DMS153 (cell line): ENCODE measurements around the gene SRPK2.

Experiments
- DNase-seq: peaks from one replicate; lab custom pipeline; 2025; lab: John Stamatoyannopoulos, UW

SRPK2 gene

GRCh38 chr7:105133986-105134655 lies 254.6 kb downstream of the SRPK2 start:
- no peak for DNase-seq

GRCh38 chr7:105133358-105133757 lies 255.4 kb downstream of the SRPK2 start:
- no peak for DNase-seq

- DNase-seq = no peak
Observed at GRCh38 chr7:105132835-105133234, 255.9 kb downstream of the SRPK2 start.

- DNase-seq = no peak
Observed at GRCh38 chr7:105132335-105132734, 256.4 kb downstream of the SRPK2 start.

GRCh38 chr7:105131890-105132289 lies 256.8 kb downstream of the SRPK2 start:
- no peak for DNase-seq

GRCh38 chr7:105131033-105131656 lies 257.6 kb downstream of the SRPK2 start:
- no peak for DNase-seq

- DNase-seq = no peak
Observed at GRCh38 chr7:105130580-105130979, 258.1 kb downstream of the SRPK2 start.

GRCh38 chr7:105130048-105130447 lies 258.7 kb downstream of the SRPK2 start:
- DNase-seq = no peak

GRCh38 chr7:105127179-105127578 lies 261.5 kb downstream of the SRPK2 start:
- DNase-seq = no peak

GRCh38 chr7:105126436-105126975 lies 262.2 kb downstream of the SRPK2 start:
- no peak for DNase-seq

GRCh38 chr7:105125745-105126144 lies 263.0 kb downstream of the SRPK2 start:
- no peak for DNase-seq

- no peak for DNase-seq
Observed at GRCh38 chr7:105122619-105123018, 266.1 kb downstream of the SRPK2 start.

- DNase-seq = no peak
Observed at GRCh38 chr7:105118612-105119600, 269.8 kb downstream of the SRPK2 start.

- no peak for DNase-seq
Observed at GRCh38 chr7:105112440-105113418, 276.0 kb downstream of the SRPK2 start.

- no peak for DNase-seq
Observed at GRCh38 chr7:105107458-105107857, 281.3 kb downstream of the SRPK2 start.

- no peak for DNase-seq
Observed at GRCh38 chr7:105106473-105106872, 282.2 kb downstream of the SRPK2 start.

GRCh38 chr7:105105579-105105978 lies 283.1 kb downstream of the SRPK2 start:
- DNase-seq = no peak

GRCh38 chr7:105102557-105103352 lies 286.0 kb downstream of the SRPK2 start:
- no peak for DNase-seq

- DNase-seq = no peak
Observed at GRCh38 chr7:105101864-105102263, 286.9 kb downstream of the SRPK2 start.

GRCh38 chr7:105098863-105099515 lies 289.7 kb downstream of the SRPK2 start:
- DNase-seq = no peak
